ENCODE results near the gene ZNF891. TPM values are rescaled to one million over a fixed set of nuclear protein-coding genes. Genes with fewer than 3 reads are reported as not detected.

Gene ZNF891
- total RNA-seq, 1 experiment from 2014 or later: 0.02 TPM

DNA sequence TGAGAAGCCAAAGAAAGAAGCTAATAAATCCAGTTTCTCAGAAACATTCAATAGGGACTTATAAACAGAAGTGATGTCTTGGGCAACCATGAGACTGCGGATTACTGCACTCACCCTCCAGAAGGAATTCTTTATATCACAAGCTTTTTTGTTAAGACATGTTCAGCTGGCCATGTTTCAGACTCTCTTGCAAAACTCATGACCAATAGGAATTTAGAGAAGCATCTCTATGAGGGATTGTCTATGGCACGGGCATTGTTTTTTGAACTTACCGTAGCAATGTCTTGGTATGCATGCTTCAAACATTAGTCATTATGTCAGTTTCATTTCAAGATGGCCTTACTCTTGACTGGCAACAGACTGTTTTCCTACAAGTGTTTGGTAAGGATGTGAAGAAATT, 35.7 kb upstream of the ZNF891 start:
- intact Hi-C loops (cut with micrococcal nuclease): no loop called here
- no peak overlapping the region for H3K27ac ChIP-seq (ENCODE audit: low read depth, low read length)
- RAD21 ChIA-PET (ENCODE audit: low non-redundant PET in 1 of 2, low total read pairs in 2 of 2, uncharacterized antibody in 2 of 2, unreplicated experiment in 2 of 2): no interaction called here
- H3K4me2 ChIP-seq (ENCODE audit: low read length): no peak overlapping the region
- no peaks in the 10 kb centered on the region for H3K79me2 ChIP-seq (ENCODE audit: insufficient read depth, low read length)
- no peak for TF ChIP-seq POLR2AphosphoS5 (IDR thresholded peaks at IDR 0.05; ENCODE audit: low read depth, low read length)
- TF ChIP-seq, protein P1, sequence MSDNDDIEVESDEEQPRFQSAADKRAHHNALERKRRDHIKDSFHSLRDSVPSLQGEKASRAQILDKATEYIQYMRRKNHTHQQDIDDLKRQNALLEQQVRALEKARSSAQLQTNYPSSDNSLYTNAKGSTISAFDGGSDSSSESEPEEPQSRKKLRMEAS (IDR thresholded peaks at IDR 0.05): no peak
- TF ChIP-seq TCF7L2 (IDR thresholded peaks at IDR 0.05; ENCODE audit: borderline replicate concordance, extremely low read depth, insufficient read depth, insufficient read length): no peak
- TF ChIP-seq, protein P2, sequence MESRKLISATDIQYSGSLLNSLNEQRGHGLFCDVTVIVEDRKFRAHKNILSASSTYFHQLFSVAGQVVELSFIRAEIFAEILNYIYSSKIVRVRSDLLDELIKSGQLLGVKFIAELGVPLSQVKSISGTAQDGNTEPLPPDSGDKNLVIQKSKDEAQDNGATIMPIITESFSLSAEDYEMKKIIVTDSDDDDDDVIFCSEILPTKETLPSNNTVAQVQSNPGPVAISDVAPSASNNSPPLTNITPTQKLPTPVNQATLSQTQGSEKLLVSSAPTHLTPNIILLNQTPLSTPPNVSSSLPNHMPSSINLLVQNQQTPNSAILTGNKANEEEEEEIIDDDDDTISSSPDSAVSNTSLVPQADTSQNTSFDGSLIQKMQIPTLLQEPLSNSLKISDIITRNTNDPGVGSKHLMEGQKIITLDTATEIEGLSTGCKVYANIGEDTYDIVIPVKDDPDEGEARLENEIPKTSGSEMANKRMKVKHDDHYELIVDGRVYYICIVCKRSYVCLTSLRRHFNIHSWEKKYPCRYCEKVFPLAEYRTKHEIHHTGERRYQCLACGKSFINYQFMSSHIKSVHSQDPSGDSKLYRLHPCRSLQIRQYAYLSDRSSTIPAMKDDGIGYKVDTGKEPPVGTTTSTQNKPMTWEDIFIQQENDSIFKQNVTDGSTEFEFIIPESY (IDR thresholded peaks at IDR 0.05; ENCODE audit: extremely low read depth, insufficient replicate concordance, low read length): no peak
- TF ChIP-seq SIN3A (IDR thresholded peaks at IDR 0.05; ENCODE audit: low read depth): no peak
- no peak for TF ChIP-seq CEBPB (IDR thresholded peaks at IDR 0.05; ENCODE audit: low read depth)
- no peak for TF ChIP-seq EZH2 (IDR thresholded peaks at IDR 0.05)
- no peak for TF ChIP-seq SP1 (IDR thresholded peaks at IDR 0.05; ENCODE audit: low read depth)
- TF ChIP-seq JUND (IDR thresholded peaks at IDR 0.05): no peak
- TF ChIP-seq RAD21 (IDR thresholded peaks at IDR 0.05; ENCODE audit: low read depth): no peak
- no peak for TF ChIP-seq EZH2phosphoT487 (IDR thresholded peaks at IDR 0.05; ENCODE audit: borderline replicate concordance)
- TF ChIP-seq YY1 (IDR thresholded peaks at IDR 0.05; ENCODE audit: extremely low read depth, insufficient replicate concordance, low read depth, low read length): no peak
- BruUV-seq (replicated peaks): no TSS peak
- no peaks in the 10 kb centered on the region for H3K27me3 ChIP-seq (ENCODE audit: insufficient read depth, low read length)
- DNase-seq (ENCODE audit: low read depth, low spot score): no peak
- CTCF ChIA-PET: no interaction called here
- POLR2A ChIA-PET: no interaction called here
- H3K36me3 ChIP-seq (ENCODE audit: control insufficient read depth in 1 of 2, insufficient read depth in 2 of 2, low read length in 2 of 2): no peaks in the 10 kb centered on the region
- no peak overlapping the region for H3K4me3 ChIP-seq (replicated peaks in 1 of 2; ENCODE audit: low read depth in 1 of 2, low read length in 2 of 2)
- H2AFZ ChIP-seq (ENCODE audit: low read depth, low read length, poor library complexity, severe bottlenecking): no peak overlapping the region
- H3K9ac ChIP-seq (ENCODE audit: low read length): no peak overlapping the region
- H3K9me3 ChIP-seq (ENCODE audit: control insufficient read depth in 1 of 2, insufficient read depth in 1 of 2, low read depth in 1 of 2, low read length in 2 of 2): peaks cover 4 to 8% of the 10 kb centered on the region in 2 experiments; a peak in 3 of 4 replicates
- H3K9me2 ChIP-seq (ENCODE audit: insufficient read depth): no peaks in the 10 kb centered on the region
- H4K20me1 ChIP-seq (ENCODE audit: insufficient read depth): no peaks in the 10 kb centered on the region
- no peaks in the 10 kb centered on the region for H3K4me1 ChIP-seq (ENCODE audit: control insufficient read depth in 1 of 2, insufficient read depth in 2 of 2, low read length in 2 of 2)
- no peak for ATAC-seq

All from HCT116 (cell line).